ENCODE data around the gene SLC22A12. TPM values are rescaled to one million over a fixed set of nuclear protein-coding genes. Genes with fewer than 3 reads are reported as not detected.

Gene SLC22A12
- total and polyA plus RNA-seq, 2 experiments from 2014 or later: not detected

- H3K4me1 ChIP-seq (ENCODE audit: insufficient read depth): peaks cover under 1% of the 10 kb centered on the region; the same call in 1 of the 2 replicates
- H4K20me1 ChIP-seq (replicated peaks; ENCODE audit: insufficient read depth): no peaks in the 10 kb centered on the region
- DNase-seq (ENCODE audit: low spot score) (no peak), ATAC-seq (no peak)
- H3K27me3 Mint-ChIP-seq (ENCODE audit: insufficient read depth, low read depth, poor library complexity): peaks cover 15% of the 10 kb centered on the region
- peaks cover 6% of the 10 kb centered on the region for H3K4me1 Mint-ChIP-seq
- H3F3A ChIP-seq (replicated peaks; ENCODE audit: low read depth): no peaks in the 10 kb centered on the region
- H3K36me3 ChIP-seq (ENCODE audit: insufficient read depth): no peaks in the 10 kb centered on the region
- H3K4me3 ChIP-seq: no peak overlapping the region
- H3K9me2 ChIP-seq (ENCODE audit: insufficient read depth): no peaks in the 10 kb centered on the region
- H3K27ac ChIP-seq (ENCODE audit: low read depth): no peak overlapping the region
- TF ChIP-seq EZH2phosphoT487 (IDR thresholded peaks at IDR 0.05; ENCODE audit: unreplicated experiment) (no peak), JUNB (IDR thresholded peaks at IDR 0.05; ENCODE audit: unreplicated experiment) (no peak), ZNF331 (CRISPR knock-in tag; IDR thresholded peaks at IDR 0.05; ENCODE audit: low read depth) (no peak), NANOG (IDR thresholded peaks at IDR 0.05; ENCODE audit: borderline replicate concordance) (no peak), REST (IDR thresholded peaks at IDR 0.05; ENCODE audit: unreplicated experiment) (no peak), POLR2AphosphoS5 (IDR thresholded peaks at IDR 0.05; ENCODE audit: low read depth) (no peak), CTCF (conservative IDR thresholded peaks at IDR 0.05; ENCODE audit: low read depth in 2 of 2) (no peak), STAT1 (IDR thresholded peaks at IDR 0.05; ENCODE audit: unreplicated experiment) (no peak), ZNF114 (CRISPR knock-in tag; IDR thresholded peaks at IDR 0.05) (no peak), CREB1 (CRISPR knock-in tag; IDR thresholded peaks at IDR 0.05; ENCODE audit: low read depth) (no peak), EZH2 (IDR thresholded peaks at IDR 0.05; ENCODE audit: low read depth, unreplicated experiment) (no peak), ZNF462 (CRISPR knock-in tag; IDR thresholded peaks at IDR 0.05) (no peak), ETS1 (IDR thresholded peaks at IDR 0.05) (no peak)
- H3K27me3 ChIP-seq (ENCODE audit: insufficient read depth): no peaks in the 10 kb centered on the region
- H3K36me3 Mint-ChIP-seq (ENCODE audit: low read depth): no peaks in the 10 kb centered on the region
- no peak overlapping the region for H3K4me2 ChIP-seq
- H3K9me3 Mint-ChIP-seq: no peaks in the 10 kb centered on the region
- no peak overlapping the region for H2AFZ ChIP-seq
- H3K27ac Mint-ChIP-seq: no peak overlapping the region
- H3K4me3 Mint-ChIP-seq: no peak overlapping the region
- no peaks in the 10 kb centered on the region for H3K79me2 ChIP-seq (replicated peaks; ENCODE audit: insufficient read depth)
Observed at GRCh38 chr11:64614917-64615316, 23.9 kb downstream of the SLC22A12 start.
